Measurements from ENCODE around the gene FCRL1.

The FCRL1 gene

GRCh38 chr1:157819896-157820295, at the start of gene FCRL1:
TSS of gene FCRL1 (minus strand) at chr1:157820120. CDS start at chr1:157820037, 83 bp downstream.
- no peak for TF ChIP-seq CTCF (conservative IDR thresholded peaks at IDR 0.05; ENCODE audit: low read length)
- H3K4me3 ChIP-seq (ENCODE audit: low read length): no peak within 1 kb of the TSS
- no peak for DNase-seq (ENCODE audit: low read depth)

- H3K4me3 ChIP-seq (ENCODE audit: low read length): no peak overlapping the region
- DNase-seq (ENCODE audit: low read depth): no peak
- TF ChIP-seq CTCF (conservative IDR thresholded peaks at IDR 0.05; ENCODE audit: low read length): no peak
Observed at GRCh38 chr1:157868654-157869053, 48.7 kb upstream of the FCRL1 start.

GRCh38 chr1:157862114-157863070, 42.5 kb upstream of the FCRL1 start:
- TF ChIP-seq CTCF (conservative IDR thresholded peaks at IDR 0.05; ENCODE audit: low read length): no peak
- no peak overlapping the region for H3K4me3 ChIP-seq (ENCODE audit: low read length)
- DNase-seq (ENCODE audit: low read depth): no peak

GRCh38 chr1:157856538-157856937, 36.6 kb upstream of the FCRL1 start:
- no peak overlapping the region for H3K4me3 ChIP-seq (ENCODE audit: low read length)
- no peak for DNase-seq (ENCODE audit: low read depth)
- TF ChIP-seq CTCF (conservative IDR thresholded peaks at IDR 0.05; ENCODE audit: low read length): no peak

- no peak for TF ChIP-seq CTCF (conservative IDR thresholded peaks at IDR 0.05; ENCODE audit: low read length)
- H3K4me3 ChIP-seq (ENCODE audit: low read length): no peak overlapping the region
- peak; percentile 8 for DNase-seq (ENCODE audit: low read depth)
Observed at GRCh38 chr1:157852476-157852875, 32.6 kb upstream of the FCRL1 start.

GRCh38 chr1:157849229-157849875, 29.4 kb upstream of the FCRL1 start:
- no peak for TF ChIP-seq CTCF (conservative IDR thresholded peaks at IDR 0.05; ENCODE audit: low read length)
- no peak overlapping the region for H3K4me3 ChIP-seq (ENCODE audit: low read length)
- DNase-seq (ENCODE audit: low read depth): no peak
